SU-DHL-6 (cell line): ENCODE results near the gene PPHLN1.

Experiments used
- EZH2phosphoT487 ChIP-seq: fragments of 200-600 bp; sonication (generic), shearing (Covaris generic); conservative IDR thresholded peaks from 2 replicates; pipeline ENCODE4 v1.6.1; 2018; ENCODE audit warnings: mild to moderate bottlenecking, antibody characterized with exemption, low read length, moderate library complexity, mixed read lengths
- TF ChIP-seq, protein P1 (sequence below): fragments of 200-600 bp; sonication (generic); IDR thresholded peaks from one replicate; pipeline ENCODE4 v1.5.1; 2017; ENCODE audit warnings: antibody characterized with exemption, mild to moderate bottlenecking, low read length, moderate library complexity; ENCODE audit not compliant: insufficient read depth, poor library complexity, severe bottlenecking

DNA sequence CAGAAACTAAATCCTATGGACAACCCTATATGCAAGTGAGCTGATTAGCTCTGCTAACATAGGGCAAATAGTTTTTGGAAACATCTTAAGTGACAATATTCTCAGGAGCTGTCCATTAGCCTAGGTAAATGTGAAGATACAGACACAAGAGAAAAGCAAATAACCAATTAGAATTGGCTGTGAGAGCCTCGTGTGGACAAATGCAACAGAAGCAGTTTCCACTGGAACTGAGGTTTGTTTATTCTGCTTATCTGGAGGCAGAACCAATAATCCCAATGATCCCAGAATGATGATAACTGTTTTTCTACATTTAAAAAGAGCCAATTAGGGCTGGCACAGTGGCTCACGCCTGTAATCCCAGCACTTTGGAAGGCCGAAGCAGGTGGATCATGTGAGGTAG lies 44.7 kb upstream of the PPHLN1 start:
- TF ChIP-seq, protein P1, sequence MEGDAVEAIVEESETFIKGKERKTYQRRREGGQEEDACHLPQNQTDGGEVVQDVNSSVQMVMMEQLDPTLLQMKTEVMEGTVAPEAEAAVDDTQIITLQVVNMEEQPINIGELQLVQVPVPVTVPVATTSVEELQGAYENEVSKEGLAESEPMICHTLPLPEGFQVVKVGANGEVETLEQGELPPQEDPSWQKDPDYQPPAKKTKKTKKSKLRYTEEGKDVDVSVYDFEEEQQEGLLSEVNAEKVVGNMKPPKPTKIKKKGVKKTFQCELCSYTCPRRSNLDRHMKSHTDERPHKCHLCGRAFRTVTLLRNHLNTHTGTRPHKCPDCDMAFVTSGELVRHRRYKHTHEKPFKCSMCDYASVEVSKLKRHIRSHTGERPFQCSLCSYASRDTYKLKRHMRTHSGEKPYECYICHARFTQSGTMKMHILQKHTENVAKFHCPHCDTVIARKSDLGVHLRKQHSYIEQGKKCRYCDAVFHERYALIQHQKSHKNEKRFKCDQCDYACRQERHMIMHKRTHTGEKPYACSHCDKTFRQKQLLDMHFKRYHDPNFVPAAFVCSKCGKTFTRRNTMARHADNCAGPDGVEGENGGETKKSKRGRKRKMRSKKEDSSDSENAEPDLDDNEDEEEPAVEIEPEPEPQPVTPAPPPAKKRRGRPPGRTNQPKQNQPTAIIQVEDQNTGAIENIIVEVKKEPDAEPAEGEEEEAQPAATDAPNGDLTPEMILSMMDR: no peak
- no peak for TF ChIP-seq EZH2phosphoT487
